EL (cell line): ENCODE measurements around the gene PHETA1.
"Not testable (repeated sequence)": the region's sequence is repeated elsewhere in the genome, so short reads cannot be mapped to it uniquely, and the experiment has no call there.

Experiments used
- DNase-seq: peaks from one replicate; pipeline ENCODE4 v3.0.0-alpha.2; 2016

Gene PHETA1

GRCh38 chr12:111347891-111348644, 20.8 kb downstream of the PHETA1 start:
- no peak for DNase-seq

GRCh38 chr12:111344254-111344875, 24.5 kb downstream of the PHETA1 start:
- DNase-seq = no peak

GRCh38 chr12:111343181-111343580, 25.7 kb downstream of the PHETA1 start:
- no peak for DNase-seq

DNA sequence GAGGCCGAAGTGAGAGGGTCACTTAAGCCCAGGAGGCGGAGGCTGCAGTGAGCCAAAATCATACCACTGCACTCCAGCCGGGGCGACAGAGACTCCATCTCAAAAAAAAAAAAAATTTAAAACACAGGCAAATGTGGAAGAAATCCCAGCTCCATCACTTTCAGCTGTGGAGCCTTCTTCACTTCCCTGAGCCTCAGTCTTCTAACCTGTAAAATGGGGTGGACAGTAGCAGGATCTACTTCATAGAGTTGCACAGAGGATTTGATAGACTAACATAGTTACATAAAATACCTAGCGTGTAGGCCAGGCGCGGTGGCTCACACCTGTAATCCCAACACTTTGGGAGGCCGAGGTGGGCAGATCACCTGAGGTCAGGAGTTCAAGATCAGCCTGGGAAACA, 26.5 kb downstream of the PHETA1 start:
- no peak for DNase-seq

DNA sequence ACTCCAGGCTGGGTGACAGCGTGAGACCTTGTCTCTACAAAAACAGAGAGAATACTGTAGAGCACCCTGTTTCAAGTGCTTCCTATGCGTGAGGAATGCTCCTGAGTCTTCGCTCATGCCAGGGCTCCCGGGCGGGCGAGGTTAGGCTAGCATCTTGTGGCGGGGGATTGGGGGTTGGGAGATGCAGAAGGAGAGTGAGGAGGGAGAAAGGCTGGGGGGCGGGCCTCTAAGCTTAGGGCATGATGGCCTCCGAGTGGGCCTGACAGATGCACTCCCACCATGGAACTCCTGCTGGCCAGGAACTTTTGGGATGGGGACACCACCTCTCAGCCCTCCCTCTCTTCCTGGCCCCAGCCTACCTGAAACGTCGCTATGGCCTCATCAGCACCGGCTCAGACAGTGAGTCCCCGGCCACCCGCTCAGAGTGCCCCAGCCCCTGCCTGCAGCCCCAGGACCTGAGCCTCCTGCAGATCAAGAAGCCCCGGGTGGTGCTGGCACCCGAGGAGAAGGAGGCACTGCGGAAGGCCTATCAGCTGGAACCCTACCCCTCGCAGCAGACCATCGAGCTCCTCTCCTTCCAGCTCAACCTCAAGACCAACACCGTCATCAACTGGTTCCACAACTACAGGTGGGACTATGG, 27.3 kb downstream of the PHETA1 start:
- no peak for DNase-seq

GRCh38 chr12:111340680-111341079, 28.2 kb downstream of the PHETA1 start:
- not testable (repeated sequence) for DNase-seq

GRCh38 chr12:111340231-111340630, 28.7 kb downstream of the PHETA1 start:
- DNase-seq = no peak

GRCh38 chr12:111339321-111339938, 29.5 kb downstream of the PHETA1 start:
- DNase-seq = no peak

GRCh38 chr12:111338096-111338495, 30.8 kb downstream of the PHETA1 start:
- no peak for DNase-seq

GRCh38 chr12:111337371-111337770, 31.5 kb downstream of the PHETA1 start:
- no peak for DNase-seq

DNA sequence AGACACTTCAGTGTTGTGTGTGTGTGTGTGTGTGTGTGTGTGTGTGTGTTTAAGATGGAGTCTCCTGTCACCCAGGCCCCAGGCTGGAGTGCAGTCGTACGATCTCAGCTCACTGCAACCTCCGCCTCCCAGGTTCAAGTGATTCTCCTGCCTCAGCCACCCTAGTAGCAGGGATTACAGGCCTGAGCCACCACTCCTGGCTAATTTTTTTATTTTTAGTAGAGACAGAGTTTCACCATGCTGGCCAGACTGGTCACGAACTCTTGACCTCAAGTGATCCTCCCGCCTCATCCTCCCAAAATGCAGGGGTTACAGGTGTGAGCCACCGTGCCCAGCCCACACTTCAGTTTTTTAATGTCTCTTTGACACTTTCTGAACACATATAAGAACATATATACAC, 32.5 kb downstream of the PHETA1 start:
- not testable (repeated sequence) for DNase-seq

DNA sequence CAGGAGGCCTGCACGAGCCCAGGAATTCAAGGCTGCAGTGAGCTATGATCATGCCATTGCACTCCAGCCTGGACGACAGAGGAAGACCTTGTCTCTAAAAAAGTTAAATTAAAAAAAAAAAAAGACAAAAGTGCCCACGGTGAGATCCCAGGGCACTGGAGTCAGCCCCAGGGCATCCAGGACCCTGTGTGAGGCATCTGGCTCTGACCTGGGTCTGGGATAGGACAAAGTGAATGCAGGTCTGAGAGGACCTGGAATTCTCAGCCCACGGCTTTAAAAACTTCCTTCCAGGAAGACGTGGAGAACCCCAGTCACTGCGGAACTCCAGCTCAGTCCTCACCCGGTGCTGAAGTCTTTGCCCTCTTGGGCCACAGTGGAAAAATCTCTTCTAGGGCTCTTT, 33.1 kb downstream of the PHETA1 start:
- DNase-seq = no peak

DNA sequence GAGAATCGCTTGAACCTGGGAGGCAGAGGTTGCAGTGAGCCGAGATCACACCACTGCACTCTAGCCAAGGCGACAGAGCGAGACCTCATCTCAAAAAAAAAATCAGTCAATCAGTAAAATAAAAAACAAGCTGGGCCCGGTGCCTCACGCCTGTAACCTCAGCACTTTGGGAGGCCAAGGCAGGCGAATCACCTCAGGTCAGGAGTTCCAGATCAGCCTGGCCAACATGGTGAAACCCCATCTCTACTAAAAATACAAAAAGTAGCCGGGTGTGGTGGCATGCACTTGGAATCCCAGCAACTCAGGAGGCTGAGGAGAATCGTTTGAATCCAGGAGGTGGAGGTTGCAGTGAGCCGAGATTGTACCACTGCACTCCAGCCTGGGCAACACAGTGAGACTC, 33.6 kb downstream of the PHETA1 start:
- DNase-seq = not testable (repeated sequence)

- DNase-seq = no peak
Measured at GRCh38 chr12:111334393-111334915, 34.4 kb downstream of the PHETA1 start.

- peak; percentile 59 for DNase-seq
Measured at GRCh38 chr12:111330800-111331752, 37.8 kb downstream of the PHETA1 start.

- DNase-seq = no peak
Measured at GRCh38 chr12:111328138-111328537, 40.8 kb downstream of the PHETA1 start.

- no peak for DNase-seq
Measured at GRCh38 chr12:111327474-111327873, 41.4 kb downstream of the PHETA1 start.

DNA sequence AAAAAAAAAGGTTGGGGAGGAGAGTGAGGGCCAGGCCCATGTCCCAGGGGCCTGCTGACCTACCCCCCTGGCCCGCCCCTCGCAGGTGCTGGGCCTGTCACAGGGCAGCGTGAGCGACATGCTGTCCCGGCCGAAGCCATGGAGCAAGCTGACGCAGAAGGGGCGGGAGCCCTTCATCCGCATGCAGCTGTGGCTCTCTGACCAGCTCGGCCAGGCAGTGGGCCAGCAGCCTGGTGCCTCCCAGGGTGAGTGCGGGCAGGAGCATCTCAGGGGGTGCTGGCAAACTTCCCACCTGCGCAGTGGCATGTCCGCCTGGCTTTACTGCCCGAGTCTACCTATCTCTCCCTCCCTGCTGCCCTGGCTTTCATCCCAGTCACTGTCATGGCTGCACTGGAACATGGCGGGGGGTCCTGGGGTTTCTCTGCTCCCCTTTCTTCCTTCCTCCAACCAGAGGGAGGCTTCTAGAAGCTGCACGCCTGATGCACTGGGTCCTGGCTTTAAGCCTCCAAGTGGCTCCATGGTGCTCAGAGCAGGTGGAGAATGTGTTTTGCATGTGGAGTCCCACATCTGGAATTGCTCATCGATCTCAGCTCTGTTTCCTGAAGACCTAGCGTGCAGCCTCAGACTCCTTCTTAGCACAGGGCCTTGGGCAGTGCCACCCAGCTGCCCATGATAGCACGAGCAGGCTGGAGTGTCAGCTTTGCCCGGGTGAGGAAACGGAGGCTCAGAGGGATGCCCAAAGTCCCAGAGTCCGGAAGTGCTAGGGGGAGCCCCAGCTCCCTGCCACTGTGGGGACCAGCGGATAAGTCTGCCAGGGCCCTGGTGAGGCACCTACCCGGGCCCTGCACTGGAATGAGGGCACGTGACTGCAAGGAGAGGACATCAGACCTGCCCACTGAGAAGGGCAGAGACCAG, 46.3 kb downstream of the PHETA1 start:
- no peak for DNase-seq

DNA sequence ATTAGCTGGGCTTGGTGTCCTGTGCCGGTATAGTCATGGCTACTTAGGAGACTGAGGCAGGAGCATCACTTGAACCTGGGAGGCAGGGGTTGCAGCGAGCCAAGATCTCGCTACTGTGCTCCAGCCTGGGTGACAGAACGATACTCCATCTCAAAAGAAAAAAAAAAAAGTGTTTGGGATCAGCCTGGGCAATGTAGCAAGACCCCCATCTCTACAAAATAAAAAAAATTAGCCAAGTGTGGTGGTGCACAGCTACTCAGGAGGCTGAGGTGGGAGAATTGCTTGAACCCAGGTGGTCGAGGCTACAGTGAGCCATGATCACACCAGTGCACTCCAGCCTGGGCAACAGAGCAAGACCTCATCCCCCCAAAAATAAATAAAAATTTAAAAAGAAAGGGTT, 47.6 kb downstream of the PHETA1 start:
- DNase-seq = no peak

- no peak for DNase-seq
Measured at GRCh38 chr12:111320258-111321050, 48.4 kb downstream of the PHETA1 start.
